Fibroblast of lung (primary cell): ENCODE results near the gene CEP72.

Experiments used
- CTCF ChIP-seq, 2 donors: IDR thresholded peaks in 1 of 2; conservative IDR thresholded peaks in 1 of 2; 1 replicate in 1 of 2; 2 replicates in 1 of 2; pipeline ENCODE4 v1.5.1; 2011 to 2012; ENCODE audit warnings: low read length in 2 of 2, control low read depth in 1 of 2, inconsistent platforms in 1 of 2, low read depth in 1 of 2, mild to moderate bottlenecking in 1 of 2
- EZH2 ChIP-seq: IDR thresholded peaks from 2 replicates; pipeline ENCODE4 v1.5.1; 2012; ENCODE audit warnings: low read length, control low read depth, mild to moderate bottlenecking; ENCODE audit errors: missing control alignments

GRCh38 chr5:639253-639530 lies 27.1 kb downstream of the CEP72 start:
- no peak for TF ChIP-seq CTCF (conservative IDR thresholded peaks at IDR 0.05 in 1 of 2, IDR thresholded peaks at IDR 0.05 in 1 of 2; ENCODE audit: low read depth in 1 of 2, low read length in 2 of 2)
- no peak for TF ChIP-seq EZH2
